ENCODE results near the gene ITGBL1.

Gene ITGBL1

GRCh38 chr13:101752432-101752831 lies 300.0 kb downstream of the ITGBL1 start:
- Histone ChIP-seq H3K9me3 (ENCODE audit: control insufficient read depth, insufficient read depth, low read depth, low read length) (no peaks in the 10 kb centered on the region), H3K36me3 (ENCODE audit: control insufficient read depth, insufficient read depth, low read length) (no peaks in the 10 kb centered on the region), H3K4me3 (ENCODE audit: low read depth, low read length) (no peak overlapping the region), H3K4me1 (ENCODE audit: control insufficient read depth, insufficient read depth, low read length) (peaks cover 4% of the 10 kb centered on the region), H3K27me3 (ENCODE audit: control insufficient read depth, insufficient read depth, low read length) (no peaks in the 10 kb centered on the region), H3K9ac (ENCODE audit: low read length) (no peak overlapping the region), H3K27ac (ENCODE audit: low read depth, low read length) (no peak overlapping the region)

- Histone ChIP-seq H3K9me3 (ENCODE audit: control insufficient read depth, insufficient read depth, low read depth, low read length) (no peaks in the 10 kb centered on the region), H3K36me3 (ENCODE audit: control insufficient read depth, insufficient read depth, low read length) (no peaks in the 10 kb centered on the region), H3K9ac (ENCODE audit: low read length) (no peak overlapping the region), H3K27me3 (ENCODE audit: control insufficient read depth, insufficient read depth, low read length) (no peaks in the 10 kb centered on the region), H3K27ac (ENCODE audit: low read depth, low read length) (no peak overlapping the region), H3K4me1 (ENCODE audit: control insufficient read depth, insufficient read depth, low read length) (peaks cover 10% of the 10 kb centered on the region), H3K4me3 (ENCODE audit: low read depth, low read length) (no peak overlapping the region)
These were observed 302.9 kb downstream of the ITGBL1 start for GRCh38 chr13:101755228-101755887.

- H3K9me3 ChIP-seq (ENCODE audit: control insufficient read depth, insufficient read depth, low read depth, low read length): no peaks in the 10 kb centered on the region
These were observed 305.1 kb downstream of the ITGBL1 start for GRCh38 chr13:101757446-101758039.

GRCh38 chr13:101763191-101763590 lies 310.7 kb downstream of the ITGBL1 start:
- no peaks in the 10 kb centered on the region; the same call in 1 of the 2 replicates for H3K9me3 ChIP-seq (ENCODE audit: control insufficient read depth, insufficient read depth, low read depth, low read length)
- no peaks in the 10 kb centered on the region for H3K36me3 ChIP-seq (ENCODE audit: control insufficient read depth, insufficient read depth, low read length)
- no peak overlapping the region for H3K27ac ChIP-seq (ENCODE audit: low read depth, low read length)
- no peak overlapping the region for H3K9ac ChIP-seq (ENCODE audit: low read length)
- no peaks in the 10 kb centered on the region for H3K27me3 ChIP-seq (ENCODE audit: control insufficient read depth, insufficient read depth, low read length)
- peaks cover 8% of the 10 kb centered on the region for H3K4me1 ChIP-seq (ENCODE audit: control insufficient read depth, insufficient read depth, low read length)
- no peak overlapping the region for H3K4me3 ChIP-seq (ENCODE audit: low read depth, low read length)

More at GRCh38 chr13:101757446-101758039, 305.1 kb downstream of the ITGBL1 start:
- peaks cover 8% of the 10 kb centered on the region for H3K4me1 ChIP-seq (ENCODE audit: control insufficient read depth, insufficient read depth, low read length)
- no peak overlapping the region for H3K9ac ChIP-seq (ENCODE audit: low read length)
- H3K4me3 ChIP-seq (ENCODE audit: low read depth, low read length): no peak overlapping the region
- no peaks in the 10 kb centered on the region for H3K36me3 ChIP-seq (ENCODE audit: control insufficient read depth, insufficient read depth, low read length)
- H3K27me3 ChIP-seq (ENCODE audit: control insufficient read depth, insufficient read depth, low read length): no peaks in the 10 kb centered on the region
- H3K27ac ChIP-seq (ENCODE audit: low read depth, low read length): no peak overlapping the region
